Activated CD4-positive, alpha-beta T cell treated with anti-CD3 and anti-CD28 coated beads, Interleukin-2, Interleukin-6, amounts not matched to agents 100 ng/mL and 50 ng/mL, durations not matched to agents 16 hours and 8 hours (primary cell): ENCODE data around the gene HMCN2.

Experiments used
- DNase-seq: peaks from one replicate; pipeline ENCODE4 v3.0.0-alpha.2; 2020

The HMCN2 gene

DNA sequence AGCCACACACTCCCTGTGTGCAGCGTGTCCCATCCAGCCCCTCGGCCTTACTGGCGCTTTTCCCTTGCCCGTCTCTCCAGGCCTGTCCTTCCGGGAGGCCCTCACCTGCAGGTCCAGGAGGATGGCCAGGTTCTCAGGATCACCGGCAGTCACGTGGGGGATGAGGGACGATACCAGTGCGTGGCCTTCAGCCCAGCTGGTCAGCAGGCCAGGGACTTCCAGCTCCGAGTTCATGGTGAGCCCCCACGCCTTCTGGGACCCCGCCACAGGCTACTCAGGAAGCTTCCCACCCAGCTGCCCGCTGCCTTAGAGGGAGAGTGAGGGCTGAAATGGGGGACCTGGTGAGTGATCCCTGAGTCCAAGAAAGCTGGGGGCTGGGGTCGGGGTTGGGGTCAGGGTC lies 85.8 kb downstream of the HMCN2 start:
- no peak for DNase-seq

DNA sequence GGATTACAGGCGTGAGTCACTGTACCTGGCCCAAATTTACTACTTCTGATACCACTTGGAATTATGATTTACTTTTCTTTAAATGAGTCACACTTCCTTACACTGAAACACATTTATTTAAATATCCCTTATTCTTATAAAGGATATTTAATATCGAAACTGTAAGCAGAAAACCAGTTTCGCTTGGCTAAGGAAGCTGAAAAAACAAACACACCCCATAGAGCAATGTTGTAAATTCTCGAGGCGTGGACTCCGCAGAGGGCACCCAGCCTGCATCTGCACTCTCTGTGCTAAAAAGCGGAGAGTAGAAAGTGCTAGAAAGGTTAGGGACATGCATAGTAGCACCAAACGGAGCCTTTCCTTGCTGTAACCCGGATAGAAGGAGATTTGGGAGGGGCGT lies 86.5 kb downstream of the HMCN2 start:
- no peak for DNase-seq

DNA sequence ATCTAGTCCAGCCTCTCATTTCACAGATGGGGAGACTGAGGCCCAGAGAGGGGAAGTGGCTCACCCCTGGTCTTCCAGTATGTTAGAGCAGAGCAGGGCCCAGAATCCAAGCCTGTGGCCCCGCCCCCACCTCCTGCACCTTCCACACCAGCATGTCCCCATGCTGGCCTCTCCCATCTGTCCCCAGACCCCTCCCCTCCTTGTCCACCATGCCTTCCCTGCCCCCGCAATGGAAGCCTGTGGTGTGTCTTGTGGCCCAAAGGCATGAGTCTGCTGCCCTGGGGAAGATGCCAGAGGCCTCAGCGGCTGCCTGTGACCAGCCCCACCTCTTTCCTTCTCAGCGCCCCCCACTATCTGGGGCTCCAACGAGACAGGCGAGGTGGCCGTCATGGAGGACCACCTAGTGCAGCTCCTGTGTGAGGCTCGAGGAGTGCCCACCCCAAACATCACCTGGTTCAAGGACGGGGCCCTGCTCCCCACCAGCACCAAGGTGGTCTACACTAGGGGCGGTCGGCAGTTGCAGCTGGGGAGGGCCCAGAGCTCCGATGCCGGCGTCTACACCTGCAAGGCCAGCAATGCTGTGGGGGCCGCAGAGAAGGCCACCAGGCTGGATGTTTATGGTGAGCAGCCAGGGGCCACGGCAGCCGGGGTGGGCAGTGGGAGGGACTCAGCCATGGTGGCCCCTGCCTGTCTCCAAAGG lies 87.2 kb downstream of the HMCN2 start:
- no peak for DNase-seq

DNA sequence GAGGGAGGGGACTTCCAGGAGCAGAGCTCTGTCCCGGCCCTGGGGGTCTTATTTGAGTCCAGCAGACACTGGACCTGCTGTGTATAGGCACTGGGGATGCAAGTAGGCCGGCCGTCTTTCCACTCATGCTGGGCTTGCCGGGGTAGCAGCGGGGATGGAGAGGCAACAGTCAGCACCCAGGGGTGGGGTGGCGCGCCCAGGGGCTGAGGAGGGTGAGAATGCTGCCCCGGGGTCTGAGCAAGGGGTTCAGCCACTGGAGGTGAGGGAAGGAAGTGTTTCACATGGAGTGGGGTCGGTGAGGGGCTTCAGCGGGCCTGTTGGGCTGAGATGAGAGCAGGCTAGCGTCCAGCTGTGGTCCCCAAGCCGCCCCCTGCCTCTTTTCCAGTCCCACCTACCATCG lies 88.8 kb downstream of the HMCN2 start:
- no peak for DNase-seq

DNA sequence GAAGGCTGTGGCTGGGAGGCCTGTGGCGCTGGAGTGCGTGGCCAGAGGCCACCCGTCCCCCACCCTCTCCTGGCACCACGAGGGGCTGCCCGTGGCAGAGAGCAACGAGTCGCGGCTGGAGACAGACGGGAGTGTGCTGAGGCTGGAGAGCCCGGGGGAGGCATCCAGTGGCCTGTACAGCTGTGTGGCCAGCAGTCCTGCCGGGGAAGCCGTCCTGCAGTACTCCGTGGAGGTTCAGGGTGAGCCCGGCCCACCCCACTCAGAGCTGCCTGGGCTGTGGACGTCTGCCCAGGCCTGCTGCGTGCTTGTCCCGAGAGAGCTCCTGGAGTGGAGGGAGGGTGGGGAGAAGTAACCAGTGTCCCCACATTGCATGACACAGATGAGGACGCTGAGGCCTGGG lies 89.2 kb downstream of the HMCN2 start:
- no peak for DNase-seq

- no peak for DNase-seq
Measured at GRCh38 chr9:130356033-130356432, 90.5 kb downstream of the HMCN2 start.

DNA sequence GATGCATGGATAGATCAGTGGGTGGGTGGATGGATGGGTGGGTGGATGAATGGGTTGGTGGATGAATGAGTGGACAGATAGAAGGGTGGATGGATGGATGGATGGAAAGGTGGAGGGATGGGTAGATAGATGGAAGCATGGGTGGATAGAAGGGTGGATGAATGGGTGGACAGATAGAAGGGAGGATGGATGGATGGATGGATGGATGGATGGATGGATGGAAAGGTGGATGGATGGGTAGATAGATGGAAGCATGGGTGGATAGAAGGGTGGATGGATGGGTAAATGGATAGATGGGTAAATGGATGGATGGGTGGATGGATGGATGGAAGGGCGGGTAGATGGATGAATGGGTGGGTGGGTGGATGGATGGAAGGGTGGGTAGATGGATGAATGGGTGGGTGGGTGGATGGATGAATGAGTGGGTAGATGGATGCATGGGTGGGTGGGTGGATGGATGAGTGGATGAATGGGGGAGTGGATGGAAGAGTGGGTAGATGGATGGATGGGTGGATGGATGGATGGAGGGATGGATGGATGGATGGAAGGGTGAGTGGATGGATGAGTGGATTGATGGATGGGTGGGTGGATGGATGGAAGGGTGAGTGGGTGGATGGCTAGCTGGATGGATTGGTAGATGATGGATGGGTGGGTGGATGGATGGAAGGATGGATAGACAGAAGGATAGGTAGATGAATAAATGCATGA lies 91.5 kb downstream of the HMCN2 start:
- no peak for DNase-seq

- DNase-seq: no peak
Measured at GRCh38 chr9:130358928-130359327, 93.4 kb downstream of the HMCN2 start.

DNA sequence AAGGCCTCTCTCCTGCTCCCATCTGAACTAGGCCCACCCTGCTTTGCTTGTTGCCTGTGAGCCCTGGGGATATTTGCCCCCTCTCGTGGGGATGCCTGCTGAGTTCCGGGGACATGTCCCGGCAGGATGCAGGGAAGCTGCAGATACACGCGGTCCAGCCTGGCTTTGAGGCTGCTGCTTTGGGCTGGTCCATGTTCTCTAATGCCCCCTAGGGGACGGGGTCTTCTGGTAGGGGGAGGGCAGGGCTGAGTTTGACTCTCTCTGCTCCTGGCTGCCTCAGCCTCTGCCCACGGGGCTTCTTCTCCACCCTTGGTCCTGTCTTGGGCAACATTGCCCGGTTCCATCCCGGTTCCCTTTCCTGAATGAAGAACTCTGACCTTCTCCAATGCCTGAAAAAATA lies 94.3 kb downstream of the HMCN2 start:
- no peak for DNase-seq

DNA sequence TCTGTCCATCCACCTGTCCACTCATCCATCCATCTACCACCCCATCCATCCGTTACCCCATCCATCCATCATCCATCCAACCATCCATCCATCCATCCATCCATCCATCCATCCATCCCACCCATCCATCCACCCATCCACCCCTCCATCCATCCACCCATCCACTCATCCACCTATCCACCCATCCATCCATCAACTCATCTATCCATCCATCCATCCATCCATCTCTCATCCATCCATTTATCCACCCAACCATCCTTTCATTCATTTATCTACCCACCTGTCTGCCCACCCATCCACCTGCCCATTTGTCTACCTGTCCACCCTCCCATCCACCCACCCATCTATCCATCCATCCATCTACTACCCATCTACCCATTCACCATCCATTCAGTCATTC lies 95.1 kb downstream of the HMCN2 start:
- DNase-seq: no peak

DNA sequence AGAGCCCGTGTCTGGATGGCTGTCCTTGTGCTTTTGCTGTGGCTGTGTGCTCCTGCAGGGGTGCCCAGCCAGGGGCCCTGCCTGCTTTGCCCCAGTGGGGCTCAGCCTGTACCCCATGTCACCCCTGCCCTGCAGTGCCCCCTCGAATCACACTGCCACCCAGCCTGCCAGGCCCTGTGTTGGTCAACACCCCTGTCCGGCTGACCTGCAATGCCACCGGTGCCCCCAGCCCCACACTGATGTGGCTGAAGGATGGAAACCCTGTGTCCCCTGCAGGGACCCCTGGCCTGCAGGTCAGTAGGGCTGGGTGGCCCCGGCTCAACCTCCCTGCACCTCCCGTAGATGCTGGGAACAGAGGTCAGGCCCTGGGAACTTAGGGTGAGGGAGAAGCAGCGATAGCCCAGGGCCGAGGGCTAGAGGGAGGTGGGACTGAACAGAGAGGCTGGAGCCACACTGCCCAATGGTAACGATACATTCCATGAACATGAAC lies 96.4 kb downstream of the HMCN2 start:
- no peak for DNase-seq

- no peak for DNase-seq
Measured at GRCh38 chr9:130362691-130363090, 97.1 kb downstream of the HMCN2 start.

GRCh38 chr9:130363755-130364404 lies 98.3 kb downstream of the HMCN2 start:
- DNase-seq: no peak

GRCh38 chr9:130364619-130365322 lies 99.2 kb downstream of the HMCN2 start:
- no peak for DNase-seq

DNA sequence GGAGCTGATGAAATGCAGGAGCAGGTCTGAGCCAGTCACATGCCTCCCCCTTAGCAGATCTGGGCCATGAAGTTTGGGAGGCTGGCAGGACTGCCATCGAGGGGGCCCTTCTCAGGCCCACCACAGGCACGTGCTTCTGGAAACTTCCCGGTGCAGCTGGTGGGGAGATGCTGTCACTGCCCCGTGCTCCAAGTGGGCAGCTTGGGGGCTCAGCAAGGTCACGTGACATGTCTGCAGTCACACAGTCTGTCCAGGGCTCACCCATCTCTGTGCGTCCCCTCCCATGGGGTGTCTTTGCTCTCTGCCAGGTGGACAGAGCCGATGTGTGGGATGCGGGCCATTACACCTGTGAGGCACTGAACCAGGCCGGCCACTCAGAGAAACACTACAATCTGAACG lies 99.8 kb downstream of the HMCN2 start:
- DNase-seq: no peak

GRCh38 chr9:130366072-130366471 lies 100.5 kb downstream of the HMCN2 start:
- DNase-seq: no peak

- no peak for DNase-seq
Measured at GRCh38 chr9:130366888-130367550, 101.5 kb downstream of the HMCN2 start.

DNA sequence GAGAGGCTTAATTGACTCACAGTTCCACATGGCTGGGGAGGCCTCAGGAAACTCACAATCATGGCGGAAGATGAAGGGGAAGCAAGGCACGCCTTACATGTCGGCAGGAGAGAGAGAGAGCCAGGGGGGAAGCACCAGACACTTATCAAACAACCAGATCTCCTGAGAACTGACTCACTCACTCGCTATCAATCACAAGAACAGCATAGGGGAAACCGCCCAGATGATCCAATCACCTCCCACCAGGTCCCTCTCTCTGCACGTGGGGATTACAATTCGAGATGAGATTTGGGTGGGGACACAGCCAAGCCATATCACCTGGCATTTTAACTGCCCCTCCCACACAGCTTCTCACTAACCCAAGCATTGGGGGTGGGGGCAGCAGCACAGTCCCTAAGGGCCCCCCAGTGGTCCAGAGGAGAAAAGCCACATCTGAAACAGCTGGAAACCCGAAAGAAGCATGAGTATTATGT lies 103.1 kb downstream of the HMCN2 start:
- DNase-seq: peak; percentile 32

- no peak for DNase-seq
Measured at GRCh38 chr9:130370226-130370625, 104.7 kb downstream of the HMCN2 start.

GRCh38 chr9:130371196-130371966 lies 105.8 kb downstream of the HMCN2 start:
- DNase-seq: no peak

DNA sequence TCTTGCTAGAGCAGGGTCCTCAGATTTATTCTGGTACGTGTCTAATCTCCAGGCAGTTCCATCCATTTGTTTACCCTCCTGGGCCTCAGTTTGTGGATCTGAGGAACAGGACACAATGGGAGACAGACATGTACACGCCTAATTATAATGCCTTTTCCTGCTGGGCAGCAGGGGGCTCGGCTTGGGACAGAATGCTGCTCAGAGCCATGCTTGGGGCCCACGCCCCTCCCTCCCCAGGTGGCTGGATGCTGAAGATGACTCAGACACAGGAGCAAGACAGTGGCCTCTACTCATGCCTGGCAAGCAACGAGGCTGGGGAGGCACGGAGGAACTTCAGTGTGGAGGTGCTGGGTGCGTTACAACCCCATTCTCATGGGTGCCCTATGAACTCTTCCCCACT lies 106.5 kb downstream of the HMCN2 start:
- DNase-seq: no peak
